Measurements from ENCODE around the gene CPED1.
A peak's percentile ranks its signal among the peaks of the same experiment; 100 is the strongest.

Gene CPED1

GRCh38 chr7:121080913-121081326 lies 92.4 kb downstream of the CPED1 start:
- H3K27ac ChIP-seq, result no peak overlapping the region
- TF ChIP-seq CTCF (IDR thresholded peaks at IDR 0.05) (no peak), ZFX (IDR thresholded peaks at IDR 0.05; ENCODE audit: borderline replicate concordance) (no peak)

- no peak overlapping the region for H3K27ac ChIP-seq
- TF ChIP-seq ZFX (IDR thresholded peaks at IDR 0.05; ENCODE audit: borderline replicate concordance) (no peak), CTCF (IDR thresholded peaks at IDR 0.05) (peak; percentile 88)
Observed at GRCh38 chr7:121081327-121081936, 92.9 kb downstream of the CPED1 start.

GRCh38 chr7:121082400-121083101 lies 94.0 kb downstream of the CPED1 start:
- TF ChIP-seq ZFX (IDR thresholded peaks at IDR 0.05; ENCODE audit: borderline replicate concordance) (no peak), CTCF (IDR thresholded peaks at IDR 0.05) (no peak)
- no peak overlapping the region for H3K27ac ChIP-seq

GRCh38 chr7:121083138-121083789 lies 94.8 kb downstream of the CPED1 start:
- H3K27ac ChIP-seq, result no peak overlapping the region
- TF ChIP-seq CTCF (IDR thresholded peaks at IDR 0.05), result no peak
- no peak for TF ChIP-seq ZFX (IDR thresholded peaks at IDR 0.05; ENCODE audit: borderline replicate concordance)

- TF ChIP-seq CTCF (IDR thresholded peaks at IDR 0.05) (no peak), ZFX (IDR thresholded peaks at IDR 0.05; ENCODE audit: borderline replicate concordance) (no peak)
- no peak overlapping the region for H3K27ac ChIP-seq
Observed at GRCh38 chr7:121083790-121084251, 95.3 kb downstream of the CPED1 start.

GRCh38 chr7:121084256-121084655 lies 95.7 kb downstream of the CPED1 start:
- no peak overlapping the region for H3K27ac ChIP-seq
- TF ChIP-seq ZFX (IDR thresholded peaks at IDR 0.05; ENCODE audit: borderline replicate concordance) (no peak), CTCF (IDR thresholded peaks at IDR 0.05) (no peak)

Data from 22Rv1 (cell line).